IMR-90 (cell line): ENCODE measurements around the gene TOMM34. TPM values are rescaled to one million over a fixed set of nuclear protein-coding genes. Genes with fewer than 3 reads are reported as not detected.

Experiments used
- ATAC-seq: fragments of 200-7000 bp; cut with Tn5 transposase; 2 replicates; pipeline ENCODE4 v1.9.1; 2020; ENCODE audit warnings: low read depth, mild to moderate bottlenecking, moderate library complexity
- BruUV-seq: library from RNA; stranded (reverse); fragments of 400-500 nt; replicated peaks from 2 replicates; lab custom pipeline; 2021; lab: Mats Ljungman, UMichigan
- CTCF ChIA-PET: fragments of 300-600 bp; formaldehyde crosslinking; extraction: SDS; loops from one replicate; lab custom pipeline; 2021; ENCODE audit warnings: antibody characterized with exemption; lab: Yijun Ruan, JAX
- POLR2A ChIA-PET: fragments of 300-600 bp; sonication (Branson Sonifier 250); formaldehyde crosslinking; loops from one replicate; lab custom pipeline; 2022; ENCODE audit warnings: antibody characterized with exemption; ENCODE audit not compliant: unreplicated experiment; lab: Charles Lee
- DNase-seq: peaks from one replicate; pipeline ENCODE4 v3.0.0; 2013
- H2AFZ ChIP-seq: replicated peaks from 2 replicates; pipeline ENCODE3; 2013; ENCODE audit warnings: low read length, mild to moderate bottlenecking; ENCODE audit not compliant: poor library complexity
- H2AK5ac ChIP-seq: 2 replicates; pipeline ENCODE4 v1.6.1; 2013; ENCODE audit warnings: low read depth, low read length, inconsistent platforms
- H2AK9ac ChIP-seq: replicated peaks from 2 replicates; pipeline ENCODE3; 2013; ENCODE audit warnings: mild to moderate bottlenecking, low read depth, low read length, moderate library complexity; ENCODE audit not compliant: poor library complexity
- H2BK120ac ChIP-seq: 2 replicates; pipeline ENCODE4 v1.6.1; 2013; ENCODE audit warnings: low read depth, low read length, inconsistent platforms
- H2BK15ac ChIP-seq: 3 replicates; pipeline ENCODE4 v1.6.1; 2013; ENCODE audit warnings: low read depth, low read length, inconsistent platforms
- H2BK20ac ChIP-seq: 2 replicates; pipeline ENCODE4 v1.6.1; 2013; ENCODE audit warnings: low read depth, mild to moderate bottlenecking, inconsistent platforms, low read length, moderate library complexity
- H2BK5ac ChIP-seq: 2 replicates; pipeline ENCODE4 v1.6.1; 2013; ENCODE audit warnings: mild to moderate bottlenecking, low read depth, low read length, inconsistent platforms; ENCODE audit not compliant: poor library complexity, severe bottlenecking
- H3K14ac ChIP-seq: replicated peaks from 2 replicates; pipeline ENCODE4 v1.6.1; 2013; ENCODE audit warnings: low read depth, low read length, inconsistent platforms
- H3K18ac ChIP-seq: 2 replicates; pipeline ENCODE4 v1.6.1; 2013; ENCODE audit warnings: low read depth, low read length, control low read depth
- H3K23ac ChIP-seq: 2 replicates; pipeline ENCODE4 v1.6.1; 2013; ENCODE audit warnings: low read depth, low read length, inconsistent platforms
- H3K27ac ChIP-seq: 2 replicates; pipeline ENCODE4 v1.5.1; 2013; ENCODE audit warnings: mild to moderate bottlenecking, control low read depth, low read length; ENCODE audit not compliant: insufficient read depth
- H3K27me3 ChIP-seq: 2 replicates; pipeline ENCODE4 v1.6.1; 2013; ENCODE audit warnings: low read length; ENCODE audit not compliant: control insufficient read depth, insufficient read depth
- H3K36me3 ChIP-seq: 2 replicates; pipeline ENCODE4 v1.6.1; 2013; ENCODE audit warnings: low read length, mixed read lengths; ENCODE audit not compliant: control insufficient read depth, insufficient read depth
- H3K4ac ChIP-seq: 2 replicates; pipeline ENCODE4 v1.6.1; 2013; ENCODE audit warnings: low read depth, low read length, inconsistent platforms
- H3K4me1 ChIP-seq: 2 replicates; pipeline ENCODE4 v1.6.1; 2013; ENCODE audit warnings: low read length, mixed read lengths; ENCODE audit not compliant: control insufficient read depth, insufficient read depth
- H3K4me2 ChIP-seq: 2 replicates; pipeline ENCODE4 v1.6.1; 2013; ENCODE audit warnings: low read depth, mild to moderate bottlenecking, control low read depth, low read length, moderate library complexity
- H3K4me3 ChIP-seq: 2 replicates; pipeline ENCODE4 v1.5.1; 2013; ENCODE audit warnings: low read depth, mild to moderate bottlenecking, control low read depth, low read length, moderate library complexity; ENCODE audit not compliant: insufficient read depth
- H3K56ac ChIP-seq: 2 replicates; pipeline ENCODE4 v1.6.1; 2013; ENCODE audit warnings: low read length, inconsistent platforms; ENCODE audit not compliant: insufficient read depth; ENCODE audit errors: extremely low read depth
- H3K79me1 ChIP-seq, 2 experiments: 2 replicates each; pipeline ENCODE4 v1.6.1; 2013; ENCODE audit warnings: low read length in 2 of 2, inconsistent platforms in 1 of 2, low read depth in 1 of 2
- H3K9ac ChIP-seq: 2 replicates; pipeline ENCODE4 v1.6.1; 2013; ENCODE audit warnings: low read depth, low read length, control low read depth
- H3K9me1 ChIP-seq: 2 replicates; pipeline ENCODE4 v1.6.1; 2013; ENCODE audit warnings: low read length, inconsistent platforms; ENCODE audit not compliant: insufficient read depth
- H3K9me3 ChIP-seq: 2 replicates; pipeline ENCODE4 v1.6.1; 2013; ENCODE audit warnings: low read length; ENCODE audit not compliant: control insufficient read depth, insufficient read depth
- H4K20me1 ChIP-seq: 2 replicates; pipeline ENCODE4 v1.6.1; 2013; ENCODE audit warnings: low read length, inconsistent platforms; ENCODE audit not compliant: insufficient read depth
- H4K5ac ChIP-seq: 2 replicates; pipeline ENCODE4 v1.6.1; 2013; ENCODE audit warnings: mild to moderate bottlenecking, low read depth, low read length, control low read depth
- H4K8ac ChIP-seq, 2 experiments: 2 replicates each; pipeline ENCODE4 v1.6.1; 2013; ENCODE audit warnings: low read depth in 2 of 2, low read length in 2 of 2, control low read depth in 1 of 2, inconsistent platforms in 1 of 2
- H4K91ac ChIP-seq: 2 replicates; pipeline ENCODE4 v1.6.1; 2013; ENCODE audit warnings: low read depth, low read length, inconsistent platforms; ENCODE audit not compliant: insufficient read depth
- NFE2L2 ChIP-seq: fragments of 150-350 bp; IDR thresholded peaks from 2 replicates; pipeline ENCODE4 v1.6.1; 2016; ENCODE audit warnings: low read depth, mild to moderate bottlenecking, low read length
- RFX5 ChIP-seq: IDR thresholded peaks from 2 replicates; pipeline ENCODE4 v1.8.0; 2012; ENCODE audit warnings: low read depth, mild to moderate bottlenecking, low read length, moderate library complexity
- WGBS, 2 experiments: methylation state at CpG; one replicate each; pipeline versions ENCODE4 v1.1.5 to v1.1.7; 2013; ENCODE audit warnings: missing lambda C conversion rate in 2 of 2; ENCODE audit not compliant: insufficient read length in 1 of 2; ENCODE audit errors: extremely low coverage in 2 of 2; 5-methylcytosine and 5-hydroxymethylcytosine counted together
- dilution Hi-C: fragments of 300-500 bp; cut with HindIII; formaldehyde crosslinking; loops from one replicate; pipeline ENCODE4 v1.14.3; 2018; ENCODE audit warnings: low sequenced_read_pairs; ENCODE audit not compliant: unreplicated experiment
- in situ Hi-C: fragments of 300-500 bp; cut with MboI; formaldehyde crosslinking; loops from 3 replicates; pipeline ENCODE4 v1.14.3; 2019; ENCODE audit warnings: low sequenced_read_pairs, inconsistent platforms, mixed read lengths
- intact Hi-C: fragments of 100-400 bp; cut with micrococcal nuclease; formaldehyde crosslinking; loops from 2 replicates; pipeline ENCODE4 v1.10.0; 2022
- polyA plus RNA-seq, 3 experiments: library from polyadenylated mRNA; depleted of rRNA; stranded (reverse); fragments of >200 nt; gene quantifications; 2 replicates each; pipeline ENCODE4 v1.2.3, GENCODE V29; 2012; ENCODE audit warnings: low replicate concordance in 1 of 3
- total RNA-seq: library from RNA; depleted of rRNA; stranded (reverse); fragments of >200 nt; gene quantifications from 2 replicates; pipeline ENCODE4 v1.2.3, GENCODE V29; 2012
- TF ChIP-seq, protein P1 (sequence below): fragments of 150-350 bp; IDR thresholded peaks from 2 replicates; pipeline ENCODE4 v1.6.1; 2017; ENCODE audit warnings: mild to moderate bottlenecking, antibody characterized with exemption, low read length, low read depth

TOMM34 gene
- total and polyA plus RNA-seq, 2 of the 4 experiments (the other 2 are of a cell fraction): 97.5 to 101 TPM

DNA sequence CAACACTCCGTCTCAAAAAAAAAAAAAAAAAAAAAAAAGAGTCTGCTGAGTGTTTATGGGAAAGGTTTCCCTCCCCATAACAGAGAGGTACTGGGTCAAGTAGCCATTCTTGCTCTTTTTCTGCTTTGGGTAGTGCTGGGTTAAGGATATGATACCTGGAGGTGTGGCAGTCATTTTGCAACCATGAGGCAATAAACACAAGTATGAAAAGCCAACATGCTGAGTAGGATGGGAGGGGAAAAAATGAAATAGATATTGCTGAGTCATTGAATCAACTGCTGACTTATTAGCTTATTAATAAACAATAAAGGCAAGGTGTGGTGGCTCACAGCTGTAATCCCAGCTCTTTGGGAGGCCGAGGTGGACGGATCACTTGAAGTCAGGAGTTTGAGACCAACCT lies 2.3 kb upstream of the TOMM34 start (continued):
- no peak for TF ChIP-seq RFX5

DNA sequence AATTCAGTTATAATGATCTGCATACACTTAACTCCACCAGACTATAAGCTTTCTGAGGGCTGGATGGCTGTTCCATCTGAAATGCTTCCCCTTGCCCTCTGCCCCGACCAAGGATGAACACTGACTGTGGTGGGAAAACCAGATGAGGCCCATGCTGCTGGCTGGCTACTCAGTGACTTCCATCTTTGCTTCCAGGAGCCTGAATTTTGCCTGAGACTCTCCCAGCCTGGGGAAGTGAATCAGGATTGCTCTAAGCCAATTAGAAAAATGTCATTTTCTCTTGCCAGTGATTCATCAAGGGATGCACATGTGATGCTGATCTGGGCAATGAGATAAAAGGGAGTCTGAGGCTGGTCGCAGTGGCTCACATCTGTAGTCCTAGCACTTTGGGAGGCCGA lies 1.7 kb upstream of the TOMM34 start:
- Histone ChIP-seq H3K9me1 (peaks cover 6% of the 10 kb centered on the region), H3K9ac (no peak overlapping the region), H2BK120ac (peak overlapping the region; percentile 30; the same call in 1 of the 2 replicates), H3K27me3 (no peaks in the 10 kb centered on the region), H4K8ac (peak overlapping the region; percentile 40 to 83; a peak in 3 of 4 replicates), H3K23ac (no peak overlapping the region; the same call in 1 of the 2 replicates), H3K79me1 (peaks cover 17 to 33% of the 10 kb centered on the region in 2 experiments), H4K91ac (no peak overlapping the region), H3K4me2 (no peak overlapping the region), H2BK20ac (no peak overlapping the region), H2BK5ac (peak overlapping the region; percentile 62), H3K4ac (peak overlapping the region; percentile 52), H3K27ac (no peak overlapping the region), H3K14ac (peak overlapping the region; percentile 3; the same call in 1 of the 2 replicates), H3K18ac (peak overlapping the region; percentile 27; the same call in 1 of the 2 replicates), H3K56ac (no peak overlapping the region), H4K5ac (no peak overlapping the region), H2BK15ac (0 out of 3 replicates have a peak overlapping the region, but pooled peaks have one; percentile 2), H3K36me3 (peaks cover 2% of the 10 kb centered on the region; the same call in 1 of the 2 replicates), H3K4me3 (no peak overlapping the region), H2AK5ac (no peak overlapping the region; the same call in 1 of the 2 replicates), H4K20me1 (peaks cover 14% of the 10 kb centered on the region; the same call in 1 of the 2 replicates), H2AFZ (peak overlapping the region; percentile 83), H3K9me3 (no peaks in the 10 kb centered on the region), H3K4me1 (peaks cover 5% of the 10 kb centered on the region), H2AK9ac (peak overlapping the region; percentile 60)
- ChIA-PET POLR2A (no interaction called here), CTCF (no interaction called here)
- ATAC-seq (no peak), DNase-seq (peak; percentile 77)
- no peak for TF ChIP-seq NFE2L2
- TF ChIP-seq, protein P1, sequence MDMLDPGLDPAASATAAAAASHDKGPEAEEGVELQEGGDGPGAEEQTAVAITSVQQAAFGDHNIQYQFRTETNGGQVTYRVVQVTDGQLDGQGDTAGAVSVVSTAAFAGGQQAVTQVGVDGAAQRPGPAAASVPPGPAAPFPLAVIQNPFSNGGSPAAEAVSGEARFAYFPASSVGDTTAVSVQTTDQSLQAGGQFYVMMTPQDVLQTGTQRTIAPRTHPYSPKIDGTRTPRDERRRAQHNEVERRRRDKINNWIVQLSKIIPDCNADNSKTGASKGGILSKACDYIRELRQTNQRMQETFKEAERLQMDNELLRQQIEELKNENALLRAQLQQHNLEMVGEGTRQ: peak; percentile 91
- intact Hi-C loops: loop anchor here (5.0 to 10.0 kb wide), 2 partner anchors 813 to 1725 kb away; partner anchors contain the start of gene TP53RK
- dilution Hi-C loops: no loop called here
- WGBS, 2 experiments: no CpG with 5 or more reads among the region's 3 CpGs
- no TSS peak for BruUV-seq
- in situ Hi-C loops: no loop called here
